Peyer's patch (tissue), 4 donors: ENCODE results near the gene SLC4A11. TPM values are rescaled to one million over a fixed set of nuclear protein-coding genes. Genes with fewer than 3 reads are reported as not detected.
A peak's percentile ranks its signal among the peaks of the same experiment; 100 is the strongest.

ENCODE experiments used
- DNase-seq, 3 donors: peaks; one replicate each; pipeline ENCODE4 v3.0.0-alpha.2; 2017 to 2019
- H3K27ac ChIP-seq, 4 donors: fragments of 200-600 bp; sonication (generic); one replicate each; pipeline ENCODE4 v1.5.1; 2016 to 2019
- H3K27me3 ChIP-seq, 2 donors: fragments of 200-600 bp; sonication (generic); one replicate each; pipeline ENCODE4 v1.5.1; 2019
- H3K36me3 ChIP-seq, 3 donors: fragments of 200-600 bp; sonication (generic); one replicate each; pipeline ENCODE4 v1.5.1; 2016 to 2019
- H3K4me1 ChIP-seq, 4 donors: fragments of 200-600 bp; sonication (generic); one replicate each; pipeline ENCODE4 v1.5.1; 2016 to 2019
- H3K4me3 ChIP-seq, 4 donors: fragments of 200-600 bp; sonication (generic); 1 replicate in 3 of 4; 2 replicates in 1 of 4; pipeline ENCODE4 v1.5.1; 2016 to 2019; ENCODE audit warnings: mild to moderate bottlenecking in 1 of 4
- H3K9me3 ChIP-seq, 4 donors: fragments of 200-600 bp; sonication (generic); one replicate each; pipeline ENCODE4 v1.5.1; 2016 to 2019; ENCODE audit warnings: mild to moderate bottlenecking in 1 of 4
- POLR2A ChIP-seq, 2 donors: fragments of 450-650 bp; IDR thresholded peaks; one replicate each; pipeline ENCODE4 v1.5.1; 2017; ENCODE audit warnings: antibody characterized with exemption in 2 of 2, mild to moderate bottlenecking in 2 of 2, moderate library complexity in 2 of 2
- total RNA-seq, 4 donors: library from RNA; depleted of rRNA; stranded (reverse); fragments of >200 nt; gene quantifications; one replicate each; pipeline ENCODE4 v1.1.0, GENCODE V29; 2016
- TF ChIP-seq, protein P1 (sequence below), 6 experiments: fragments of 450-650 bp in 4 of 6; fragments of 200-600 bp in 2 of 6; sonication (generic) in 1 of 6; IDR thresholded peaks; one replicate each; pipeline ENCODE4 v1.5.1; 2017 to 2019; ENCODE audit warnings: antibody characterized with exemption in 6 of 6, mild to moderate bottlenecking in 3 of 6, moderate library complexity in 1 of 6

SLC4A11 gene
- total RNA-seq, 4 donors from 2014 or later, result 0.54 to 1.1 (median 0.70) TPM; not detected in 1

DNA sequence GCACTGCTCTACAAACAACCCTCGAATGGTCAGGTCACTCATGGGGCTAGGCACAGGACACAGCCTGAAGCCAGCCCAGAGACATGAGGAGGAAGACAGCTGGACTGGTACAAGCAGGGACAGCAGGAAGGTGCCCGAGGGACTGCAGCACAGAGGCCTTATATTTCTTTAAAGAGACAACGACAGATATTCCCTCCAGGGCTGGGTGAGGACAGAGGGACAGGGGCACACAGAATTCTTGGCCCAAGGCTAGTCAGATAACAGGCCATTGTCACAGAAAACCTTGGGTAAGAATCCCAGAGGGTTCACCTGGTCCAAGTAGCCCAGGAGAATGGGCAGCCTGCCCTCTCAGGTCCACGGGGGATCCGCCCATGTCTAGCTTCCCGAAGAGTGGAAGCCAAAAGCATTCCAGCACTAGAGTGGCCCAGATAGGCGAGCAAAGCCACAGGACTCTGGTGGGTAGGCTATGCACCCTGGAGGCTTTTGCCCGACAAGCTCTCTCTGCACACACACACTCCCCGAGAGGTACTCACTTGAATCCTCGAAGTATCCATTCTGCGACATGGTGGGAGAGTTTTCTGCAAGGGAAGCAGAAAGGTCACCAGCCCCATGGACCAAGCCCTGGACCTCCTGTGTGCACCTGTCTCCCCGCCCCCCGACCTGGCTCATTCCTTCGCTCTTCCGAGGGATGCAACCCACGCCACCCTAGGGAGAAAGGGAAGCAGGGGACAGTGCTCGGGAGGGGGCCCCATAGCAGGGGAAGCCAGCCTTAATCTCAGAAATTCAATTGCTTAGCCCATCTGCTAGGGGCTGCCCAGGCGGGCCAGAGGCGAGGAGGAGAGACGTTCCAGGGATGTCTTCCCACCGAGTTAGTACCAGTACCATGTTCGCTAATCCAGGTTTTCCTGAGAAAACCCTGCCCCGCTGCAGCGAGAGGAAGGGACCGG, 1.7 kb downstream of the SLC4A11 start:
- peak overlapping the region in 1 of 4 donors; percentile 77 for H3K4me3 ChIP-seq
- H3K4me1 ChIP-seq, result peaks cover 3 to 24% (median 7%) of the 10 kb centered on the region in 4 donors
- H3K9me3 ChIP-seq, result no peaks in the 10 kb centered on the region
- H3K36me3 ChIP-seq, result no peaks in the 10 kb centered on the region
- TF ChIP-seq, protein P1, sequence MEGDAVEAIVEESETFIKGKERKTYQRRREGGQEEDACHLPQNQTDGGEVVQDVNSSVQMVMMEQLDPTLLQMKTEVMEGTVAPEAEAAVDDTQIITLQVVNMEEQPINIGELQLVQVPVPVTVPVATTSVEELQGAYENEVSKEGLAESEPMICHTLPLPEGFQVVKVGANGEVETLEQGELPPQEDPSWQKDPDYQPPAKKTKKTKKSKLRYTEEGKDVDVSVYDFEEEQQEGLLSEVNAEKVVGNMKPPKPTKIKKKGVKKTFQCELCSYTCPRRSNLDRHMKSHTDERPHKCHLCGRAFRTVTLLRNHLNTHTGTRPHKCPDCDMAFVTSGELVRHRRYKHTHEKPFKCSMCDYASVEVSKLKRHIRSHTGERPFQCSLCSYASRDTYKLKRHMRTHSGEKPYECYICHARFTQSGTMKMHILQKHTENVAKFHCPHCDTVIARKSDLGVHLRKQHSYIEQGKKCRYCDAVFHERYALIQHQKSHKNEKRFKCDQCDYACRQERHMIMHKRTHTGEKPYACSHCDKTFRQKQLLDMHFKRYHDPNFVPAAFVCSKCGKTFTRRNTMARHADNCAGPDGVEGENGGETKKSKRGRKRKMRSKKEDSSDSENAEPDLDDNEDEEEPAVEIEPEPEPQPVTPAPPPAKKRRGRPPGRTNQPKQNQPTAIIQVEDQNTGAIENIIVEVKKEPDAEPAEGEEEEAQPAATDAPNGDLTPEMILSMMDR (IDR thresholded peaks at IDR 0.05), result no peak
- no peak for TF ChIP-seq POLR2A (IDR thresholded peaks at IDR 0.05)
- no peak for DNase-seq
- peaks cover 0 to 14% of the 10 kb centered on the region in 2 donors for H3K27me3 ChIP-seq
- H3K27ac ChIP-seq, result no peak overlapping the region

DNA sequence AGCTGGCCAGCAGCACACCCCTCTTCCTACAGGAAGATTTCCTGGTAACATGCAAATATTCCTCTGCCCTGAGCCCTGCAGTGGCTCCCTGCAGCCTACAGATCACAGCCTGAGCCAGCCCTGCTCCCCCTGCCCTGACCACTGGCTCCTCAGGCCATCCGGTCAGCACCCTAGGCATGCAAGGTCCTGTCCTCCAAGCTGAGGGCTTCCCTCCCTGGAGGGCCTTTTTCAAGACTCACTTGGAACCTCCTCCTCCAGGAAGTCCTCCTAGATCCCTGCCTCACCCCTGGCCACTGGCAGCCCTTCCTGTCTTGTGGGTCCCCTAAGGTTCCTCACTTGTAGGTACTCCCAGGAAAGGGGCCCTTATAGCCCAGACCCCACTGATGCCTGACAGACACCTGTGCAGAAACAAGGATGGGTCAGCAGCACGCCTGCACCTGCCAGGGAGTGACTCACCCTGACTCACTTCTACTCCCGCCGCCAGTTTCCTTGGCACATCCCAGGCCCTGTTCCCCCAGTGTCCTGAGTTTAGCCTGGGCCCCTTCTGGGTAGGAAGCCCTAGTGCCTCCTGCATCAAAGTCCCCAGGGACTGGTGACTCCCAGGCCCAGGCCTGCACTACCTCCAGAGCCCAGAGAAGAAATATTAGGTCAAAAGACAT, 3.2 kb downstream of the SLC4A11 start:
- Histone ChIP-seq H3K36me3 (no peaks in the 10 kb centered on the region), H3K4me1 (peaks cover 3 to 24% (median 7%) of the 10 kb centered on the region in 4 donors), H3K4me3 (no peak overlapping the region), H3K9me3 (no peaks in the 10 kb centered on the region), H3K27me3 (peaks cover 0 to 14% of the 10 kb centered on the region in 2 donors), H3K27ac (no peak overlapping the region)
- DNase-seq, result peak in 1 of 3 donors; percentile 41
- TF ChIP-seq POLR2A (IDR thresholded peaks at IDR 0.05), result no peak
- TF ChIP-seq, protein P1 (IDR thresholded peaks at IDR 0.05), result no peak

DNA sequence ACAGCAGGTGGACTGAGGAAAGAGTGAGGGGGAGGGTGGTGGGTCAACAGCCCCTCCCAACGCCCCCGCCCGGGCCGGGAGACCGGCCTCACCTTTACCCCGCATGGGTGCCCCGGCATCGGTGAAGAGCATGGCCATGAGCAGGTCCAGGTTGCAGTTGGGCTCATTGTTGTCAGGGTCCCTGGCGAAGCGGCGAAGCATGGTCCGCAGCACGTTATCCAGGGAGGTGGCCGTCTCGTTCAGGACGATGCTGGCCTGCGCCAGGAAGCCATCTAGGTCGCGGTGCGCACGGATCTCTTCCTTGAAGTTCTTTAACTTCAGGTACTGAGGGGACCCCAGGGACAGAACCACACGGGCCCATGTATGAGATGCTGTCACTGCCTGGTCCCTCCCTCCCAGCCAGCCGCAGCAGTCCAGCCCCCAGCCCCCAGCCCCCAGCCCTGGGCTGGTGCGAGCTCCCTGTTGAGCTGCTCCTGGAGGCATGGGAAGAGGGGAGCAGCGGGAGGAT, 4.9 kb downstream of the SLC4A11 start:
- no peak for DNase-seq
- no peak overlapping the region for H3K27ac ChIP-seq
- peaks cover 3 to 13% (median 5%) of the 10 kb centered on the region in 4 donors for H3K4me1 ChIP-seq
- no peaks in the 10 kb centered on the region for H3K36me3 ChIP-seq
- H3K9me3 ChIP-seq, result no peaks in the 10 kb centered on the region
- H3K27me3 ChIP-seq, result peaks cover 0 to 7% of the 10 kb centered on the region in 2 donors
- H3K4me3 ChIP-seq, result no peak overlapping the region
- TF ChIP-seq, protein P1 (IDR thresholded peaks at IDR 0.05), result no peak
- TF ChIP-seq POLR2A (IDR thresholded peaks at IDR 0.05), result no peak

DNA sequence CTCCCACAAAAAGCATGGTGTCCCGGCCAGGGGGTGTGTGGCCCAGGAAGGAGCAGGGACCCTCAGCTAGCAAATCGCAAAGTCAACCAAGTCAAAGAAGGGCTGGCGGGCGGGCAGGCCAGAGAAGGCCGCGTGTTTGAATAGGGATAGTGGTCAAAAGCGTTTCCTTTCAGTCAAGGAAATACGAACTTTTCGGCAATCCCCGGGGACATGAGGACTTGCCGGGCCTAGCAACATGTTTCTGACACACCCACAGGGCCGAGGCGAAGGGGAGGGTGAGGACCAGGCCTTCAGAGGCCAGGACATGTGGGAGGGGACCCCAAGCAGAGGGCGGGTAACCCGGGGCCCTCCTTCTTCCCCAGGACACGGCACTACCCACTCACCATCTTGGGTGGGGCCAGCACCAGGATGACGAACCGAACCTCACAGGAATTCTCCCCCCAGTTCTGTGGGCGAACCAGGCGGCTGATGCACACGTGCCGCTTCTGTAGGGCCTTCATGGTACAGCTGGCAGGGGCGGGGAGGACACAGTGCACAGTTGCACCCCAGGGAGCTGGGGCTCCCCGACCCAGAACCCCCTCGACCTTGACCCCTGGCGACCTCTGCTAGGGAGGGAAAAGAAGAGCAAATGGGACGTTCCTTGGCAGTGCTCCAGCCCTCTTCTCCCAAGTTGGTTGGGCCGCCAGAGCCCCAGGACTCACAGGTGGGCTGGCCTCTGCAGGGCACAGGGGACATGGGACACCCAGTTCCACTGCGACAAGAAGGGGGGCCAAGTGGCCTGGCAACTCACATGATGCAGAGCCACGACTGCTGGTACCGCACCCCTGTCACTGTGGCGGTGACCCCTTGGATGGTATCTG, 5.6 kb downstream of the SLC4A11 start:
- H3K4me3 ChIP-seq, result no peak overlapping the region
- peaks cover 0 to 7% of the 10 kb centered on the region in 2 donors for H3K27me3 ChIP-seq
- peaks cover 1 to 7% (median 5%) of the 10 kb centered on the region in 4 donors for H3K4me1 ChIP-seq
- no peak for DNase-seq
- no peak overlapping the region for H3K27ac ChIP-seq
- H3K36me3 ChIP-seq, result no peaks in the 10 kb centered on the region
- TF ChIP-seq, protein P1 (IDR thresholded peaks at IDR 0.05), result no peak
- no peak for TF ChIP-seq POLR2A (IDR thresholded peaks at IDR 0.05)
- H3K9me3 ChIP-seq, result no peaks in the 10 kb centered on the region
